Right forelimb (tissue), 1 donor: ENCODE data around the gene GRB10.

Experiments used
- DNase-seq: peaks from one replicate; pipeline ENCODE4 v3.0.0-alpha.2; 2018

The GRB10 gene

DNA sequence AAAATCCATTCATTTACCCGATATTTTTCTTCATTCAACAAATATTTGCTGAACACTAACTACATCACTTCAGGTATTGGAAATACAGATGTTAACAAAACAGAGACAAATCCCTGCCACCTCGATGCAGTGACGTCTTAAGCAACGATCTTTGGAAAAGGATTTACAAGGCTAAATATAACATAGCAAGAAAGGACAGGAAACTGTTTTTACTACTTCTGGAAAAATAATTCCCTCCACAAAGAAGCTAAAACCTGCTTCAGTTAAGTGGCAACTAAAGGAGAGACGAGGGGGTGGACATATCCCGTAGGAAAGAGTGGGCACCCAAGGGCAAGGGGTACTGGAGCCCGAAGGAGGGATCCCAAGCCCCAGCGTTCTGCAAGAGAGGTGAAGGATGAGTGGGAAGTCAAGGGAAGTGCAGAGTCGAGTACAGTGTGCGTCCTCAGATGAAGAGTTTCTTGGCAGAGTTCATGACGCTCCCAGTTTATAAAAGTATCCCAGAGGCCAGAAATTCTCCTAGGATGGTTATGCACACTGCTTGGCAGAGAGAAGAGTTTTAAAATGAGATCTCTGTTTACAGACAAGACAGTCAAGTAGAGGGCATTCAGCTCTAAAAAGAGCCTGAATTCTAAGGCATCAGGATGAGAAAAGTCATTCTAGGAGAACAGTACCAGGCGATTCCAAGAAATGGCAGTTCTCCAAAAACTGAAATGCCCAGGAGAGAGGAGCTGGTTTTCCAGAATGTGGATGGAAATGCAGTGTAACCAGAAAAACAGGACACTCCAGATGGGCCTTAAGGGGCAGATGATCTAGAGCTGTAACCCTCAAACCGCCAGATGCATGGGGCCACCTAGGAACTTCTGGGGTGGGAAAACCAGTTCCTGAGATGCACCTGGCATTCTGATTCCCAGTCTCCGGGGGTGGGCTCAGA lies 97.3 kb downstream of the GRB10 start:
- DNase-seq = no peak

DNA sequence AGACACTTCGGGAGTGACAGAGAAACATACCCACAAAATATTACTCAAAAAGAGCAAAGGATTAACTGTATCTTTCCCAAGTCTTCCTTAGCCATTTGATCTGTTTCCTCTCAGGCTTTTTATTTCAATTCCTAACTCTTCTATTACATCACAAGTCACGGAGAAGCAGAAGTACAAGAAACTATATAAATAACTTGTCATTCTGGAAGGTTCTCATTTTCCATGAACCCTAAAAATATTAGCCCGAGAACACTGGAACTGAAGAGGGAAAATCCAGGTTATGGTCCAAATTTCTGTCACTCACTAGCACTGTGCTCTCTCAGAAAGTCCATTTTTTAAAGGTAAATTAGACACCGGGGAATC lies 98.0 kb downstream of the GRB10 start:
- no peak for DNase-seq

DNA sequence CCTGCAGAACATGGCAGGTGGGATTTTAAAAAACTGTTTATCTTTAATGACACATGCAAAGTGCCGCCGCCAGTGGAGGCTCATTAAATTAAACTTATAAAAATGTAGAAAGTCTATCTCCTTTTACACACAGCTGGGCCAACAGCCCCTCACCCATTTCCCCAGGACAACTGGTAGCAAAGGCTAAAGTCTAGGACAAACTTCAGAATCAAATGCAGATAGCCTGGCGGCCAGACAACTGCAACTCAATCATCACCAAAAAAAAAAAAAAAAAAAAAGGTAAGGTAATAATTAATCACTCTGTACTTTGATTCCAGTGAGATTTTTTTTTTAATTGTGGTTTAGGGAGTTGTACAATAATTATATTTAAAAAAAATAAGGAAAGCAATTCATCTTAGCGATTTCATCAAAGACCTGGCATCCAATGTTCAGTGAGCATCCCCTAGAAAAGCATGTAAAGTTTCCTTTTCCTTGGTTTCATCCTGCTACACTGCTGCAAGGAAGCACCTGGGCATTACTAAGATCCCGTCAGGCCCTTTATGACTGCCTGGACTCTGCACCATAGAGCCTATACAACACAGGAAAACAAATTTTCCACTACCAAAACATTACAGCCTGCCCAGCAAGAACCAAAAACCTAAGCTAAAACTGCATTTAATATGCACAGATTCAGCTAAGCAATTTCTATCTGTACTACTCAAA lies 98.5 kb downstream of the GRB10 start:
- DNase-seq = no peak

GRCh38 chr7:50682573-50682972 lies 100.1 kb downstream of the GRB10 start:
- DNase-seq = no peak

DNA sequence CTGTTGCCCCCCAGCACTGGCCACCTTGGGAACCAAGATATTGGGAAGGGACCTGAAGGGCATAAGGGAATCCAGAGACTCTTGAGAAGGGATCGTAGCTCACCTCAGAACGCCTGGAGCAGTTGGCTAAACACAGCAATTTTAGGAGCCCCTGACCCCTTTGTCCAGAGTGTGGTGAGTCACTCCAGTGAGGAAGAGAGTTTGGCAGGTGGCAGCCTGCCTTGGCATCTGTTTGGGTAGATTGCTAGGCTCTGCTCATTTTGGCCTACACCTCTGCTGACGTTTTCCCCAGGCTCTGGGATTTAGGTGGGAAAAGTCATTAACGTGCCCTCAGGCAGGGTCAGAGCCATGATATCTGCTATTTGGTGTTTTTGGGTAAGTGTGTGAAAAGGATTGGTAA lies 100.6 kb downstream of the GRB10 start:
- no peak for DNase-seq

DNA sequence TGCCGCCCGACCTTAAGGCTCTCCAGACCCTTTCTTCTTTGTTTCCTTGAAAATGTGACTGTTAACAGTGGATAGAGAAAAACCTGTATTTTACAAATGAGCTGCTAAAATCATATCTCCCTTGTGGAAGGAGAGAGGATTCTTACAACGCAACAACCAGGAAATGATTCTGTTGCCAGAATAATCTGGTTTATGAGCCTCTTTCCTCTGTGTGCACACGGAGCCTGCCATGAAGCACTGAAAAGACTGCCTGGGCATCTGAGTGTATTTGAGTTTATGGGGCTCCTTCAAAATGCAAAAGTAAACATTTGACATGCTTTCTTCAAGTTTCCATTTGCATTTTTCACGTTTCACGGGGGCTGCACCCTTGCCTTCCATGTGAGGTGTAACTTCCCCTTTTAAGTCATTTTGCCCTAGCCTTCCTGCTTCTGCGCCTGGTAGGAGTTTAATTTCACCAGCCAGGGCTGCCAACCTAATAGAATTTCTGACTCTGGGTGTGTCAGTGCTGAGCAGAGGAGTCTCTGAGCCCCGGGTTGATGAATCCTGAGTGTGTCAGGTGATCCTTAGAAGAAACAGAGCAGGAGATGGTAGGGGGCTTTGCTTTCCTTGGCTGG lies 101.2 kb downstream of the GRB10 start:
- DNase-seq = no peak

DNA sequence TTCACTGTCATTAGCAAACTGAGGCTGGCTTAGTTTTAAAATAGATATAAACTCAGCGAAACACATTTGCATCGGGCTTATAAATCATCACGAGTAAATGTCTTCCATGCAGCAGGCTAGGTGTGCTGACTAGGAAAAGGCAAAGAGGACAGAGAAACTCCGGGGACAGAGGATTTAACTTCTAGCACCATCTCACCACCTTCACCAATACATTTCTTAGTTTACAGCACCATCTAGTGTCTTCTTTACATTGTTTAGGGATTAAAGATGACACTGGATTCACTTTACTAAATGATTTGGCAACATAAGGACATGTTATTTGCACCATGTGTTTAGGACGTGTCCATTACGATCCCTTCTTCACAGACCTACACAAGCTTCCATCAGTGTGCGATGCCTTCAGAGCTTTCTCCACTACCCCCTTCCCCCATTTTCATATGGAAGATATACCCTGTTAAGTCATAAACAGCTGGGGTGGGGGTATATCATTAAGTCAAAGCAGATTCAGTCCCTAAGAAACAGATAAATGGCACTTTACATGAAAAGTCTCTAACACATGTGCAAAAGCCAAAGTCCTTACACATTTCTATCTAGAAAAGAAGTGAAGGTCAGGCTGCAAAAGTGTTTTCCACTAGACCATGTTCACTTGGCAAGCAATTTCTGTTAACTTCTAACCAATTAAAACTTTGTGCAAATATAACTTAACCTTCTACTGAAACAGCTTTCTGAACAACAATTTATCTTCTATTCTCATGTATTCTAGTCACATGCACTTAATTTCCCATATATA lies 103.3 kb downstream of the GRB10 start:
- DNase-seq = no peak

DNA sequence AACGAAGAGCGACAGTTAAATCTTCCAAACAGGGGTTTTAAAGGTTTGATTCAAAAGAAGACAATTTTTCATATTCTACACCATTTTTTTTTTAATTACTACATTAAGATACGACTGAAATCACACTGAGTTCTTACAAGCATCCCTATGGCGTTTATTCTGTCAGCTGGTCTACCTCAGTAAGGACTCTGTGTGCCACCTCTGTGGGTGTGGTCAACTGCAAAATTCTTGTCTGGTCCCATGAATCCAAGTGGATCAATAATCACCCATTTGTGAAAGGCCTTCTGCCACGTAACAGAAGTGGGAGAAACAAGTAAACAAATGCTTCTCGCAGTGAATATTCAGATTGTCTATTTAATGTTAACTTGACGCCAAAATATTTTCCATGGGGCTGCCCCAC lies 104.1 kb downstream of the GRB10 start:
- no peak for DNase-seq

DNA sequence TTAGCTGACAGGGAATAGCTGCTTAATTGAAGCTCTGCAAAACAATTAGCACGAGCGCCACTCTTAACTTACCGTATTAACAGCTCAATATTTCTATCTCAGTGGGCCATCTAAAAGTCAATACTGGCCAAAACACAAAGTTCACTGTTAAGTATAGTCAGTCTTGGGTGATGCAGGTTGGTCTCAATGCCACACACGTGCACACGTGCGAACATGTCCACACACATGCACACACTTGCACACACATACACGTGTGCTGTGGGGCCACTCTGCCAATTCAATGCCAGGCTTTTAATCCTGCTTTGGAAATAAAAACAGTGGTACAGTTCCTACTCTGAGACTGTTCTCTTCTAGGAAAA lies 105.1 kb downstream of the GRB10 start:
- no peak for DNase-seq

DNA sequence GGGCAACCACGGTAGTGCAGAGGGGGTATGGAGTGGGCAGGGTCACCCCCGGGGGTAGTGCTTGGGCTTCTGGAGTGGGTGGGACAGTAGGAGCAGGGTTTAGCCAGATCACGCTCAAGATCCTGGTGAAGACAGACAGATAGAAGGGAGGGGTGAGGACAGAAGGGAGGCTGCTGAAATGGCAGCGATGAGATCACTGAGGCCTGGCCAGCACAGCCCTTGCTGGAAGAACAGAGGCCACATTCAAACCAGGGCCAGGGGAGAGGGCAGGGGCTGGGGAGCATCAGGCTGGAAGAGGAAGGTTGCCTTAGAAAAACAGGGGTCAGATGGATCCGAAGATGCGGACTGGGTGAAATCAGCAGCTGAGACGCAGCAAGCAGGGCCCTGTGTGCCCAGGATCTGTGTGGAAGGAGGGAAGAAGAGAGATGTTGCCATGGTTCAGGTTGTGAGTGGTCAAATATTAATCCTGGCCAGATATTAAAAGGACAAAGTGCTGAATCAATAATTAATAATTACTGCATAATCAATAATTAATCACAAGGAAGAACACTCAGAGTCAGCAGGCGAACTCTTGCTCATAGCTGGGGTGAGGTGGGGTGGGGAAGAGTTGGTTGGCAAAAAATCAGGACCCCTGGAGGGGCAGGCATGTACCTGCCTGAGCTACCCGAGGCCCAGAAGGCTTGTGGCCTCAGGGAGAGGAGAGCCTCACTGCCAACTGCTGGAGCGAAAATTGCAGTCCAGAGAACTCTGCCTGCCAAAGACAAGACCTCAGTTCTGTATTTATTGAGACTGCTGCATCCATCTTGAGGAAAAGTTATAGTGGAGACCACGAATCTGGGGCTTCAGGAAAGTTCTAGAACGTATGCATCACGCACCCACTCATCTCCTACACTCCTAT lies 105.7 kb downstream of the GRB10 start:
- DNase-seq = no peak

- DNase-seq = no peak
Observed at GRCh38 chr7:50676079-50676478, 106.6 kb downstream of the GRB10 start.

- DNase-seq = no peak
Observed at GRCh38 chr7:50674896-50675835, 107.5 kb downstream of the GRB10 start.

GRCh38 chr7:50674299-50674698 lies 108.4 kb downstream of the GRB10 start:
- no peak for DNase-seq

DNA sequence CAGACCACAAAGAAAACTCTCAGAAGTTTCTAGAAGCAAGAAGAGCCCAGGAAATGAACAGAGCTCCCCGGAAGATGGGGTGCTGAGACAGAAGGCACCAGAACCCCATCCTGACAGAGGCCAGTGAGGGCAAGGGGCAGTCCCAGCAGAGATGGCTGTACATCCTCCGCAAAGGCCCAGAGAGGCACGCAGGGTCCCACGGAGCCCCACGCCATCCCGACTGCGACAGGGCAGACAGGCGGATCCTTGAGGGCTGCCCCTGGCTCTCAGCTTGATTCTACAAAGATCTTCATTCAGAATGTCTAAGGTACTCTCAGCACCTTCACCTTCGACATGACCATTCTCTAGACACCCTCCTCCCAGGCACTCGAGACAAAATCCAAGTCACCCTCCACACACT lies 109.6 kb downstream of the GRB10 start:
- no peak for DNase-seq

DNA sequence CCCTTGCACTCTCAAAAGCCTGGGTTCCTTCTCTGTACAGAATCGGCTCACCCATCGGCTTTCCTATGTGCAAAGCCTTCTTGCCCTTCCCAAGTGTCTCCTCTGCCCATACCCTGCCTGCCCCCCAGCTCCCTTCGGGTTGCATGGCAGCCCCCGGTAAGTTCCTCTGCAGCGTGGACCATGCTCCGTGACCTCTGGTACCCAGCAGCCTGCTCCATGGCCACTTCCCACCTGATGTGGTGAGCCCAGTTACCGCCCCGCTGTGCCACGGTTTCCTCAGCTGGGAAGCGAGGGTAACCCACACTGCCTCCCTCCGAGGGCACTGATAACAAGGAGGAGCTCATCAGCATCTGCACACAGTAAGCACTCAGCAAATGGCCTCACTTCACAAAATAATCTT lies 110.7 kb downstream of the GRB10 start:
- DNase-seq = no peak

- no peak for DNase-seq
Observed at GRCh38 chr7:50671386-50671785, 111.3 kb downstream of the GRB10 start.

GRCh38 chr7:50669890-50670289 lies 112.8 kb downstream of the GRB10 start:
- DNase-seq = no peak

GRCh38 chr7:50667789-50668226 lies 114.9 kb downstream of the GRB10 start:
- no peak for DNase-seq

GRCh38 chr7:50667338-50667737 lies 115.4 kb downstream of the GRB10 start:
- no peak for DNase-seq

DNA sequence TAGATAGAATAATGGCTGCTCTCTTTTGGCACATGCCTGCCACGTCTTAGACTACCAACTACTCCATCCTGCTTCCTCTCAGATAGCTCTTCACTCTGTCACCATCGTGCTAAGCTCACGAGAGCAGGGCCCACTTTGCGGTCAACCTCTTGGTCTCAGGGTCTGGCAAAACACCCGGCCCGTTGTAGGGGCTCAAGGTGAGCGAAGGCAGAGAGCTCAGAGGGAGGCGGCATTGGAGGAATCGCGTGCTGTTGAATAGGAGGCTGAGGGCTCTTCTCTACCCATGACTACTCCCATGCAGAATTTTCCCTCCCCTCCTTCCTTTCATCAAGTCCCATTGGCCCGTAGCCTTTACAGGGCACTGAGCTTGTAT lies 116.6 kb downstream of the GRB10 start:
- no peak for DNase-seq
